Measurements from ENCODE around the gene TRMT5. TPM values are rescaled to one million over a fixed set of nuclear protein-coding genes. Genes with fewer than 3 reads are reported as not detected.

Gene TRMT5
- total RNA-seq, 1 experiment from 2014 or later, result 17.6 TPM

DNA sequence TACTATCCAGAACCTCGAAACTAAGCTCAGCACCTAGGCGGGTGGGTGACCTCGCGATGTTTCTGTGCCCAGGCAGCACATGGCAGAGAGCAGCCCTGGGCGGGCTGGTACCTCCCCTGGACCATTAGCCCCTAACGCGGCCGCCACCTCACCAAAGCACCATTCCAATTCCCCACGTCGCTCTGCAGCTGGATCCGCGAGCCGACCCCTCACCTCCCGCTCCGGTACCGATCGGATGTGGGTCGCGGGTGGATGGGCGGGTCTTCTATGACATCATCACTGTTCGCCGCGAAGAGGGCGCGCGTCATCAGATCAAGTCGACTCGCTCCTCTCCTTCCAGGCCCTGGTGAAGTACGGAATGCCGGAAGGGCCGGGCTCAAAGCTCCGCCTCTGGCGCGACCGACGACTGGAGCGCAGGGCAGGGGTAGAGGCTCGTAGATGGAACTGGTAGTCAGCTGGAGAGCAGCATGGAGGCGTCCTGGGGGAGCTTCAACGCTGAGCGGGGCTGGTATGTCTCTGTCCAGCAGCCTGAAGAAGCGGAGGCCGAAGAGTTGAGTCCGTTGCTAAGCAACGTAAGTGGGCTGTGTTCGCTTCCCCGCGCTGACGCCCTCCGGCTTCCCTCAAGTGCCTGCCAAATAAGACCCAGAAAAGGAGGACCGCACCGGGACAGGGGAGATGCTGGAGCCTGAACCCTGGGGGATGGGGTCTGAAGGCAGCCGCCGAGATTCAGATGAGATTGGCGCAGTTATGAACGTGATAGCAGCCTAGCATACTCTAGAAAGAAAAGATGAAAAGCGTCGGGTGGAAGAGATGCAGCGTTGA, at the start of gene TRMT5, which contains the start of gene SLC38A6 (continued):
- TF ChIP-seq, protein P1, sequence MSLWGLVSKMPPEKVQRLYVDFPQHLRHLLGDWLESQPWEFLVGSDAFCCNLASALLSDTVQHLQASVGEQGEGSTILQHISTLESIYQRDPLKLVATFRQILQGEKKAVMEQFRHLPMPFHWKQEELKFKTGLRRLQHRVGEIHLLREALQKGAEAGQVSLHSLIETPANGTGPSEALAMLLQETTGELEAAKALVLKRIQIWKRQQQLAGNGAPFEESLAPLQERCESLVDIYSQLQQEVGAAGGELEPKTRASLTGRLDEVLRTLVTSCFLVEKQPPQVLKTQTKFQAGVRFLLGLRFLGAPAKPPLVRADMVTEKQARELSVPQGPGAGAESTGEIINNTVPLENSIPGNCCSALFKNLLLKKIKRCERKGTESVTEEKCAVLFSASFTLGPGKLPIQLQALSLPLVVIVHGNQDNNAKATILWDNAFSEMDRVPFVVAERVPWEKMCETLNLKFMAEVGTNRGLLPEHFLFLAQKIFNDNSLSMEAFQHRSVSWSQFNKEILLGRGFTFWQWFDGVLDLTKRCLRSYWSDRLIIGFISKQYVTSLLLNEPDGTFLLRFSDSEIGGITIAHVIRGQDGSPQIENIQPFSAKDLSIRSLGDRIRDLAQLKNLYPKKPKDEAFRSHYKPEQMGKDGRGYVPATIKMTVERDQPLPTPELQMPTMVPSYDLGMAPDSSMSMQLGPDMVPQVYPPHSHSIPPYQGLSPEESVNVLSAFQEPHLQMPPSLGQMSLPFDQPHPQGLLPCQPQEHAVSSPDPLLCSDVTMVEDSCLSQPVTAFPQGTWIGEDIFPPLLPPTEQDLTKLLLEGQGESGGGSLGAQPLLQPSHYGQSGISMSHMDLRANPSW (CRISPR knock-in tag; conservative IDR thresholded peaks at IDR 0.05; ENCODE audit: low read depth), result no peak
- TF ChIP-seq TEAD4 (CRISPR knock-in tag; IDR thresholded peaks at IDR 0.05), result no peak
- TF ChIP-seq, protein P2, sequence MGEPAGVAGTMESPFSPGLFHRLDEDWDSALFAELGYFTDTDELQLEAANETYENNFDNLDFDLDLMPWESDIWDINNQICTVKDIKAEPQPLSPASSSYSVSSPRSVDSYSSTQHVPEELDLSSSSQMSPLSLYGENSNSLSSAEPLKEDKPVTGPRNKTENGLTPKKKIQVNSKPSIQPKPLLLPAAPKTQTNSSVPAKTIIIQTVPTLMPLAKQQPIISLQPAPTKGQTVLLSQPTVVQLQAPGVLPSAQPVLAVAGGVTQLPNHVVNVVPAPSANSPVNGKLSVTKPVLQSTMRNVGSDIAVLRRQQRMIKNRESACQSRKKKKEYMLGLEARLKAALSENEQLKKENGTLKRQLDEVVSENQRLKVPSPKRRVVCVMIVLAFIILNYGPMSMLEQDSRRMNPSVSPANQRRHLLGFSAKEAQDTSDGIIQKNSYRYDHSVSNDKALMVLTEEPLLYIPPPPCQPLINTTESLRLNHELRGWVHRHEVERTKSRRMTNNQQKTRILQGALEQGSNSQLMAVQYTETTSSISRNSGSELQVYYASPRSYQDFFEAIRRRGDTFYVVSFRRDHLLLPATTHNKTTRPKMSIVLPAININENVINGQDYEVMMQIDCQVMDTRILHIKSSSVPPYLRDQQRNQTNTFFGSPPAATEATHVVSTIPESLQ (CRISPR knock-in tag; IDR thresholded peaks at IDR 0.05), result no peak

DNA sequence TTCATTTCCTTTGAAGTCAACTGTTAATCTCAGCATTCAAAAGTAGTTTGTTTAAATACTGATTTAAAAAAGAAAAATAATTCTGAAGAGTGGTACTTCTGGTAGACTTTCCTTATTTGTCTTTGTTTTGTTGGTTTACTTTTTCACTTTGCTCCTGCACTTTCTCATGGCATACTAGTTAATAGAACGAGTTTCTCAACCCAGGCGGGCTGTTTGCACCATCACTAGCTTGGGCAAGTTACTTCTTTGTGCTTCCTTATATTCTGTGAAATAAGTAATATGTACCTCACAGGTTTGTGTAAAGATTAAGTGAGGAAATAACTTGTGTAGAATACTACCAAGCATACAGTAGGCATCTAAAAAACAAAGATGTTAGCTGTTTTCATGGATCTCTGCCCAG, 45.6 kb upstream of the TRMT5 start:
- no peak for ATAC-seq
- H3K27me3 Mint-ChIP-seq (ENCODE audit: low read depth), result no peaks in the 10 kb centered on the region; the same call in 1 of the 2 replicates
- TF ChIP-seq ELF4 (CRISPR knock-in tag; IDR thresholded peaks at IDR 0.05; ENCODE audit: low read depth), result no peak
- TF ChIP-seq ZNF671 (CRISPR knock-in tag; IDR thresholded peaks at IDR 0.05), result no peak
- no peak for TF ChIP-seq JUN (CRISPR knock-in tag; IDR thresholded peaks at IDR 0.05)
- TF ChIP-seq IRF2 (CRISPR knock-in tag; IDR thresholded peaks at IDR 0.05; ENCODE audit: borderline replicate concordance, low read depth), result no peak
- TF ChIP-seq, protein P3, sequence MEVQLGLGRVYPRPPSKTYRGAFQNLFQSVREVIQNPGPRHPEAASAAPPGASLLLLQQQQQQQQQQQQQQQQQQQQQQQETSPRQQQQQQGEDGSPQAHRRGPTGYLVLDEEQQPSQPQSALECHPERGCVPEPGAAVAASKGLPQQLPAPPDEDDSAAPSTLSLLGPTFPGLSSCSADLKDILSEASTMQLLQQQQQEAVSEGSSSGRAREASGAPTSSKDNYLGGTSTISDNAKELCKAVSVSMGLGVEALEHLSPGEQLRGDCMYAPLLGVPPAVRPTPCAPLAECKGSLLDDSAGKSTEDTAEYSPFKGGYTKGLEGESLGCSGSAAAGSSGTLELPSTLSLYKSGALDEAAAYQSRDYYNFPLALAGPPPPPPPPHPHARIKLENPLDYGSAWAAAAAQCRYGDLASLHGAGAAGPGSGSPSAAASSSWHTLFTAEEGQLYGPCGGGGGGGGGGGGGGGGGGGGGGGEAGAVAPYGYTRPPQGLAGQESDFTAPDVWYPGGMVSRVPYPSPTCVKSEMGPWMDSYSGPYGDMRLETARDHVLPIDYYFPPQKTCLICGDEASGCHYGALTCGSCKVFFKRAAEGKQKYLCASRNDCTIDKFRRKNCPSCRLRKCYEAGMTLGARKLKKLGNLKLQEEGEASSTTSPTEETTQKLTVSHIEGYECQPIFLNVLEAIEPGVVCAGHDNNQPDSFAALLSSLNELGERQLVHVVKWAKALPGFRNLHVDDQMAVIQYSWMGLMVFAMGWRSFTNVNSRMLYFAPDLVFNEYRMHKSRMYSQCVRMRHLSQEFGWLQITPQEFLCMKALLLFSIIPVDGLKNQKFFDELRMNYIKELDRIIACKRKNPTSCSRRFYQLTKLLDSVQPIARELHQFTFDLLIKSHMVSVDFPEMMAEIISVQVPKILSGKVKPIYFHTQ (CRISPR knock-in tag; IDR thresholded peaks at IDR 0.05), result no peak
- TF ChIP-seq OVOL2 (CRISPR knock-in tag; IDR thresholded peaks at IDR 0.05; ENCODE audit: borderline replicate concordance), result no peak
- no peak for TF ChIP-seq ZNF232 (CRISPR knock-in tag; IDR thresholded peaks at IDR 0.05)
- TF ChIP-seq, protein P4, sequence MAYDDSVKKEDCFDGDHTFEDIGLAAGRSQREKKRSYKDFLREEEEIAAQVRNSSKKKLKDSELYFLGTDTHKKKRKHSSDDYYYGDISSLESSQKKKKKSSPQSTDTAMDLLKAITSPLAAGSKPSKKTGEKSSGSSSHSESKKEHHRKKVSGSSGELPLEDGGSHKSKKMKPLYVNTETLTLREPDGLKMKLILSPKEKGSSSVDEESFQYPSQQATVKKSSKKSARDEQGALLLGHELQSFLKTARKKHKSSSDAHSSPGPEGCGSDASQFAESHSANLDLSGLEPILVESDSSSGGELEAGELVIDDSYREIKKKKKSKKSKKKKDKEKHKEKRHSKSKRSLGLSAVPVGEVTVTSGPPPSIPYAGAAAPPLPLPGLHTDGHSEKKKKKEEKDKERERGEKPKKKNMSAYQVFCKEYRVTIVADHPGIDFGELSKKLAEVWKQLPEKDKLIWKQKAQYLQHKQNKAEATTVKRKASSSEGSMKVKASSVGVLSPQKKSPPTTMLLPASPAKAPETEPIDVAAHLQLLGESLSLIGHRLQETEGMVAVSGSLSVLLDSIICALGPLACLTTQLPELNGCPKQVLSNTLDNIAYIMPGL (CRISPR knock-in tag; IDR thresholded peaks at IDR 0.05), result no peak
- TF ChIP-seq, protein P5, sequence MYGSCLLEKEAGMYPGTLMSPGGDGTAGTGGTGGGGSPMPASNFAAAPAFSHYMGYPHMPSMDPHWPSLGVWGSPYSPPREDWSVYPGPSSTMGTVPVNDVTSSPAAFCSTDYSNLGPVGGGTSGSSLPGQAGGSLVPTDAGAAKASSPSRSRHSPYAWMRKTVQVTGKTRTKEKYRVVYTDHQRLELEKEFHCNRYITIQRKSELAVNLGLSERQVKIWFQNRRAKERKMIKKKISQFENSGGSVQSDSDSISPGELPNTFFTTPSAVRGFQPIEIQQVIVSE (CRISPR knock-in tag; IDR thresholded peaks at IDR 0.05; ENCODE audit: borderline replicate concordance), result no peak
- no peaks in the 10 kb centered on the region for H3K9me3 Mint-ChIP-seq
- no peak for DNase-seq (ENCODE audit: low spot score)
- H3K27ac Mint-ChIP-seq, result no peak overlapping the region
- ChIA-PET POLR2A (no interaction called here), CTCF (interaction anchor here (1.4 to 1.6 kb wide), 3 partner anchors 370 to 401 kb away, joined by 3 to 6 read pairs (median 5); no protein-coding TSS in a partner anchor)
- H3K4me1 Mint-ChIP-seq, result peaks cover 14% of the 10 kb centered on the region
- no peak overlapping the region for H3K4me3 Mint-ChIP-seq
- H3K36me3 Mint-ChIP-seq, result no peaks in the 10 kb centered on the region

All from WTC11 (cell line).